GM18498 (cell line): ENCODE results near the gene PILRA.
A peak's percentile ranks its signal among the peaks of the same experiment; 100 is the strongest.

Source experiments
- ATAC-seq: cut with Tn5 transposase; IDR thresholded peaks from one replicate; pipeline ENCODE4 v1.9.1; 2021; ENCODE audit warnings: mild to moderate bottlenecking, moderate library complexity; ENCODE audit not compliant: unreplicated experiment

Gene PILRA

GRCh38 chr7:100406767-100407166, 33.5 kb downstream of the PILRA start:
- no peak for ATAC-seq

GRCh38 chr7:100407285-100408180, 34.2 kb downstream of the PILRA start:
- peak; percentile 59 for ATAC-seq

GRCh38 chr7:100411101-100411500, 37.8 kb downstream of the PILRA start:
- no peak for ATAC-seq

GRCh38 chr7:100413346-100413745, 40.1 kb downstream of the PILRA start:
- no peak for ATAC-seq

GRCh38 chr7:100413889-100414288, 40.6 kb downstream of the PILRA start:
- no peak for ATAC-seq

GRCh38 chr7:100415448-100415847, 42.2 kb downstream of the PILRA start:
- no peak for ATAC-seq

- ATAC-seq = no peak
Observed at GRCh38 chr7:100418930-100419659, 45.8 kb downstream of the PILRA start.

GRCh38 chr7:100419660-100420226, 46.5 kb downstream of the PILRA start:
- ATAC-seq = no peak

- ATAC-seq = no peak
Observed at GRCh38 chr7:100423315-100423714, 50.0 kb downstream of the PILRA start.

GRCh38 chr7:100425347-100425746, 52.1 kb downstream of the PILRA start:
- no peak for ATAC-seq

GRCh38 chr7:100426516-100426915, 53.2 kb downstream of the PILRA start:
- no peak for ATAC-seq

GRCh38 chr7:100427762-100428198, 54.5 kb downstream of the PILRA start:
- no peak for ATAC-seq

- ATAC-seq = peak; percentile 51
Observed at GRCh38 chr7:100428199-100428966, 55.1 kb downstream of the PILRA start, which contains the start of gene ZCWPW1. Gene ZCWPW1 (minus strand): TSS chr7:100428703. CDS start chr7:100420649, 8,054 bp downstream.

- ATAC-seq = peak; percentile 51
Observed at GRCh38 chr7:100428967-100429636, 55.8 kb downstream of the PILRA start.

- ATAC-seq = peak; percentile 43
Observed at GRCh38 chr7:100429637-100430492, 56.6 kb downstream of the PILRA start, which contains the start of gene MEPCE. Gene MEPCE (plus strand): TSS chr7:100429831. CDS start chr7:100430019, 188 bp downstream.

GRCh38 chr7:100430493-100431285, 57.4 kb downstream of the PILRA start:
- no peak for ATAC-seq

- no peak for ATAC-seq
Observed at GRCh38 chr7:100431286-100431735, 58.0 kb downstream of the PILRA start.

- no peak for ATAC-seq
Observed at GRCh38 chr7:100432053-100432452, 58.8 kb downstream of the PILRA start.
